Measurements from ENCODE around the gene CTRL.

The CTRL gene

GRCh38 chr16:67962135-67962534 is 30.5 kb upstream of the CTRL start:
- no peak for DNase-seq
- ATAC-seq = no peak

GRCh38 chr16:67961551-67961957 is 29.9 kb upstream of the CTRL start:
- ATAC-seq (no peak), DNase-seq (no peak)

- ATAC-seq (no peak), DNase-seq (no peak)
These were observed 28.1 kb upstream of the CTRL start for GRCh38 chr16:67959536-67960329.

DNA sequence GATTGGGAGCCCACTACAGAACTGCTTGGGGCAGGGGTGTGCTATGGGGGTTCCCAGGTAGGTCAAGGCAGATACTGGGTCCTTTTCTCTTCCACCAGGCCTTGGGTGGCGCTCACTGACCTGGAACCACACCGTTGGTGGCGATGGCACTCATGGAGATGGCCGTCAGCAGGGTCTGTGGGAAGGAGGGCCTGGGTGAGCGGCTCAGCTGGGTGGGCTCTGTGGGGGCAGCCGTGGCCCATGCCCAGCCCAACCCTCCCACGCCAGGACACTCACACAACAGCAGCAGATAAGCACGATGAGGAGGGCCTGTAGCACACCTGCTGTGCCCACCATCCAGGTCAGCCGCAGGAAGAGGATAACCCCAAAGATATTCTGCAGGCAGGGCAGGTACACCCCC is 26.0 kb upstream of the CTRL start:
- DNase-seq (no peak), ATAC-seq (no peak)

- ATAC-seq = no peak
- no peak for DNase-seq
These were observed 22.9 kb upstream of the CTRL start for GRCh38 chr16:67954421-67955196.

DNA sequence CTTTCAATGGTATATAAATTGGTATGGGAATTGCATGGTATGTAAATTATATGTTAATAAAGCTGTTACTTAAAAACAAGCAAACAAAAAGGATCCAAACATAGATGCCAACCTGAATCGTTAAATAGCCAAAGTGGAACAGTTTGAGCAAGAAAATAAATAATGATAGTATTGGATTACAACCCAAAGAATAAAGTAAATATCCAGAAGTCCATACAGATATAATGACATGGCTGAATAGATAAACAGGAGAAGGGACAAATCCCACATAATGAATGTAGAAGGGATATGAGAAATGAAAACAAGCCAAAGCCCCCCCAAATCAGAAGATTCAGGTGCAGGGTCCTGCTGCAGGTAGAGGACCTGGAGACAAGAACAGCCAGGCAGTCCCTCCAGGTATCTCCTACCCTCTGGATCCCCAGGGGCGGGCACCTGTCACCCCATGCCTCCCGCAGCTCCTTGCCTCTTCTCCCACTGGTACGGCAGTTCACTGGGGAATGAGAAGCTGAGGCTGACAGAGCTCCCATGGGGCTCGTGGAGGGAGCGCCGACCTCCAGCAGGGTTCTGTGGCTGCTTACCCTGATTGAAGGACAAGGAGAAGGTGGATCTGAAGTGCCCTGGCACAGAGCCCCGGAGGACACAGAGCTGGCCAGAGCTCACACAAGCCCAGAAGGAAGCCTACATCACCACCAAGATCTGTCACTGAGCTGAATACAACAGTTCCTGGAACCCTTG is 22.1 kb upstream of the CTRL start:
- DNase-seq (no peak), ATAC-seq (no peak)

- no peak for DNase-seq
- no peak for ATAC-seq
These were observed 19.8 kb upstream of the CTRL start for GRCh38 chr16:67951485-67951884.

DNA sequence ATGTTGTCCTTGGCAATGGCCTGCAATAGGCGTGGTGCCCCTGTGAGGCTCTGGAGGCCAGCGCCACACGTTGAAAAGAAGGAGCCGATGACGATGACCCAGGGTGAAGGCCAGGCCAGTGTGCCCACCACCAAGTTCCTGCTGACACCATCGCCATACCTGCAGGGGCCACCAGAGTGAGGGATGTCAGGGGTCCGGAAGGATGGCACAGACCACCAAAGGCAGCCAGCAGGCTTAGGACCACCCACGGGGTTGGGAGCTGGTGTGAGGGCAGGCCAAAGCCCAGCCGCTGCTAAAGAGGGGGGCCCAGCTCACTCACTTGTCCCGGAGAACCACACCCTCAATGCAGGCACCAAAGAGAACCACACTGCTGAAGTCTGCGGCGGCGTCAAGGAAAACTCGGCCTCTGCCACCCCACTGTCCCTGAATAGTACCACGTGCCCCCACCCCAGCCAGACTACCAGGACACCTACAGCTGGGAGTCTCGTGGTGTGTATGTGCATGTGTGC is 18.7 kb upstream of the CTRL start:
- no peak for DNase-seq
- ATAC-seq = no peak

- ATAC-seq (no peak), DNase-seq (no peak)
These were observed 18.0 kb upstream of the CTRL start for GRCh38 chr16:67949645-67950044.

- ATAC-seq (no peak), DNase-seq (no peak)
These were observed 16.4 kb upstream of the CTRL start for GRCh38 chr16:67948015-67948414.

DNA sequence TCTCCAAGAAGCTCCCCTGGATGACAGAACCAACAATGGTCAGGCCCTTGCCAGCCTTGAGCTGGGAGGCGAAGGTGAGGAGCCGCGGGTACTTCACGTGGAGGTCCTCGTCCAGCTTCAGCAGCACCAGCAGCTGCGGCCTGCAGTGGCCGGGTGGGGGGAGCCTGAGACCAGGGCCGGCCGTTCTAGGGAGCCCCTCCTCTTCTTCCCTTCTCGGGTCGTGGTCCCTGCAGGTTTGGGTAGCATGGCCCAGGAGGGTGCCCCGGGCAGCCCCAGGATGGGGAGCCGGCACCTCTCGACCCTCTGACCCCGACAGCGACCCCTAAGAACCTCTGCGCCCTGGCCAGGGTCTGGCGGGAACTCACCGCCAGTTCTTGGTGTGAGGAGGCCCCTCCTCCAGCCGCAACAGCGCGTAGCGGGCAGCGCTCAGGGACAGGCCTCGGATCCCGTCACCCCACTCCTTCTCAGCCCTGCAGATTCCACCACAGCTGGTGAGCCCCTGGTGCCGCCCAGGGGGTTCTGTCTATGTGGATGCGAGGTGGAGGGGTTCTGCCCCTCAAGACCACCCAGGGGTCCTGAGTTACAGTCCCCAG is 15.4 kb upstream of the CTRL start:
- DNase-seq (no peak), ATAC-seq (no peak)

GRCh38 chr16:67946128-67946569 is 14.5 kb upstream of the CTRL start:
- DNase-seq (no peak), ATAC-seq (no peak)

DNA sequence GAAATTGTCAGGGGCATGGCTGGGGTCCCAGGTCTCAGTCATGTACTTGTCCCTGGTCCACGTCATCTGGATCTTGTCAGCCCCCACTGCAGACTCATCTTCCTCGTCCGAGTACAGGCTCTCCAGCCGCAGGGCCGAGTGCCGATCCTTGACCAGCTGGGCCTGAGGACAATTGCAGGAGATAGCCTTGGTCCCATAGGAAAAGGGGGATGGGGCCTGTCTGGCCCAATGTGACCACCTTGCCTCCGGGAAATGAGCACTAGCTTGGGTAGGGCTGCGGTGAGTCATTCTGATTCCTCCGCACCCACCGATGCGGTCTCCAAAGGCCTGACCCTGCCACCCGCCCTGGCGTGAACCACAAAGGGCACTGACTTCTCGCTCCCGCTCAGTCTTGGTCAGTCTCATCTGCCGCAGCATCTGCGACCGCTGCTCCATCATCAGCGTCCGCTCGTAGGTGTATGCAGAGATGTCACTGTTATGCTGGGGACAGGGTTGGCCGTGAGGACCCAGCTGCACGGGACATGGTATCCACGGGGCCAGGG is 13.8 kb upstream of the CTRL start:
- DNase-seq (no peak), ATAC-seq (no peak)

GRCh38 chr16:67944690-67945391 is 13.2 kb upstream of the CTRL start:
- ATAC-seq (no peak), DNase-seq (no peak)

DNA sequence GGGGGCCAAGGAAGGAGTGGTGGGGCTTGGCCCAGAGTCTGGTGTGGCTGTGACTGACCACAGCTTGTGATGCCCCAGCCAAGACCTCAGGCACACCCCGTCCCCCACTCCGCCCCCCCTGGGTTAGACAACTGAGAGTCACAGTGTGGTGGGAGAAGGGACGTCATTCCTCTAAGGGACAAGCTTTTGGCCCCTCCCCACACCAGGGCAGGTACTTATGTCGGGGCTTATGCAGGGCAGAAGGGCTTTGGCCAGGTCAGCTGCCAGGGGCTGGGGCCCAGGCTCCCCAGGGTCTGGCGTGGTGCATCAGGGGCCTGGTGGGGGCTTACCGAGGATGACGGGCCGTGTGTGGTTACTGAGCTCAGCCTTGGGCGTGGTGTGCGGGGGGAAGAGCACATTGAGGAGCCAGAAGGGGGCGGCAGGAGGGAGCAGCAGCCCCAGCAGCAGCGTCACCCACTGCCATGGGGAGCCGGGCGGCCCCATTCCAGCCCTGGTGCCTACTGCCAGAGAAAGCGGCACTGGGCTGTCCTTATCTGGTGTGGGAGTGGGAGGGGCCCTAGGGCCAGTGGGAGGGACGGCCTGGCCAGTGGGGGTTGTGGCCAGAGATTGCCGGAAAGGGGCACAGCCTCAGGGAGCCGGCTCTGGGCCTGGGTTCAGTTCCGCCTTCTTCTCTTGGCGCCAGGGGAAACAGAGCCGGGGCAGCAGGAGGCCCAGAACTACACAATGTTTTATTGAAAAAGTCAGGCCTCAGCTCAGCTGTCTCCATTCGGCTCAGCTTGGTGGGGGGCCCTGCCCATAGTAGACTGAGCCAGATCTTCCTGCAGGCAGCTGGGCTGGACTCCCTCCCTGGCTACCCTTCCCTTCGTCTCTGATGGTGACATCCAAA is 12.2 kb upstream of the CTRL start, which contains the start of gene LCAT:
Gene LCAT (minus strand): TSS at position 502 of the 886 bp plus-strand sequence. CDS start 19 bp downstream, at position 483.
- DNase-seq (no peak), ATAC-seq (no peak)

DNA sequence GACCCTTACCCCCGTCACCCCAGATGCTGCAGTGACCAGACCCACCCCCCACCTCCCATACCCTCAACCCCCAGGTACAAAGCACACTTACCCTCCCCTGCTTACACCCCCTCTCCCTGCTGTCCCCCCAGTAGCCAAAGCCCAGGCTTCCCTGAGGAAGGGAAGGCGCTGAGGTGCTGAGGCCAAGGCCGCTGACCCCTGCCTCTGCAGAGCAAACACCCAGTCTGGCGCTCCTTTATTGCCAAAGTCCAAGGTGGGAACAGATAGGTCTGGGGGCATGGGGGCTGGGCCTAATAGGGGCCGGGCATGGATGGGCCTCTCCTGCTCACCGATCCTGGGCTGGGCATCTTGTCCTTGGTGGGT is 11.6 kb upstream of the CTRL start:
- DNase-seq (no peak), ATAC-seq (no peak)

DNA sequence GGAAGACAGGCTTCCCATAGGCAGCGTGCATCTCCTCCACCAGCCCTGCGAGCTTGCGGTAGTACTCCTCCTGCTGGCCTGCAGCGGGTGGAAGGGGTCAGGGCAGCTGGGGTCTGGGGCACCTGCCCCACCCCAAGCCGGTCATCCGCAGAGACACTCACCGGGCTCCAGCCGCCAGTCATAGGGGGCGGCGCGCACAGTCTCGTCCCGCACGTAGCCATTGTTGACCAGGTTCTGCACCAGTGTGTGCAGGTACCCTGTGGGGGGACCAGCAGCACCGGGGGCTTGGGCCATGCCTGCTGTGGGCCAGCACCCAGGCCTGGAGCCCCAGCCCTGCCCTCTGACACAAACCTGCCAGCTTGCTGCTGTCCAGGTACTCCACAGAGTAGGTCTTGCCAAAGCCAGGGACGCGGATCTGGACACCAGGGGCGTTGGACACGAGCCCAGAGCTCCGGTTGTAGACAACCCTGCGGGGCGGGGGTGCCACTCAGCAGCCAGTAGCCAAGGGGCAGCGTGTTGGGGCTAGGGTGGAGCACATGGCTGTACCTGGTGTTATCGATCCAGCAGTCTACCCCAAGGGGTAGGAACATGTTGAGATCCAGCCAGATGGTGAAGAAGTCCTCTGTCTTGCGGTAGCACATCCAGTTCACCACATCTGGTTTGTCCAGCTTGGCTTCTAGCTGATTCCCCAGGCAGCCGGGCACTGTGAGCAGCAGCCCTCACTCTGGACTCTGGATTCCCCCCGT is 11.0 kb upstream of the CTRL start:
- DNase-seq = no peak
- no peak for ATAC-seq

GRCh38 chr16:67942200-67942509 is 10.5 kb upstream of the CTRL start:
- DNase-seq = peak; percentile 53
- no peak for ATAC-seq

- ATAC-seq (no peak), DNase-seq (no peak)
These were observed 10.0 kb upstream of the CTRL start for GRCh38 chr16:67941469-67942199.
